GM19328 (cell line): ENCODE measurements around the gene TNPO1.
"Not testable (repeated sequence)": the region's sequence is repeated elsewhere in the genome, so short reads cannot be mapped to it uniquely, and the experiment has no call there.

Experiments used
- ATAC-seq: cut with Tn5 transposase; IDR thresholded peaks from one replicate; pipeline ENCODE4 v1.9.1; 2021; ENCODE audit warnings: mild to moderate bottlenecking, moderate library complexity; ENCODE audit not compliant: unreplicated experiment

TNPO1 gene

DNA sequence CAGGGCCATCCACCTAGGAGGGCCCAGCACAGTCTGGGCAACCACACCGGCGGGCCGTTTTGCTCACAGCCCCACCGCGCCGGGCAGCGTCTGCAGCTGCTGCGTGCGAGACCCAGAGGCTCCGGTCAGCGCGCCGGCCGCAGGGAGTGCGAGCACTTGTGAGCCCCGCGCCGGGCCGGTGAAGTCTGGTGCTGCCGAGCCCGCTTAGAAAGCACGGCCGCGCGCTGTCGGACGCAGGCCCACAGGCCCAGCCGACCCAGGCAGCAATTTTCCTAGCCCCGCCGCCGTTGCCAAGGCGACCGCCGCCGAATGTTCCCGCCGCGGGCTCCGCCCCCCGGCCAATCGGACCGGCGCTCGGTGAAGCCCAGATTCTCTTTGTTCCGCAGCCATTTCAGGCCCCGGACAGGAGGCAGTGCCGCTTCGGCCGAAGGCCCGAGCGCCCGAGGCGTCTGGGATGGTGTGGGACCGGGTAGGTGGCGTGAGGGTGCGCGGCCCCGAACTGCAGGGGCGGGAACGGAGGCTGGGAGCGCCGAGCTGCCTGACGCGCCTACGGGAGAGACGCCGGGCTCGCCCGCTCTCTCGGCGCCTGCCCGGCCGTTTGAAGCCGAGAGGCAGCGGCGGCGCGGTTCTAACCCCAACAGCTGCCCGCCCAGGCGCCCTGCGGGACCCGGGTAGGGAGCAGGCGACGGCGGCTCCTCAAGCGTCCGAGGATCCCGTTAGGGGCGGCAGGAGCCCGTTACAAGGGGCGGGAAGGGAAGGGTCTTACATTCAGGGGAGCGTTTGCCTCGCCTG, at the start of gene TNPO1:
TSS of gene TNPO1 (plus strand) at position 378 of the 792 bp plus-strand sequence. CDS start at position 455, 77 bp downstream.
- ATAC-seq: peak; percentile 89

DNA sequence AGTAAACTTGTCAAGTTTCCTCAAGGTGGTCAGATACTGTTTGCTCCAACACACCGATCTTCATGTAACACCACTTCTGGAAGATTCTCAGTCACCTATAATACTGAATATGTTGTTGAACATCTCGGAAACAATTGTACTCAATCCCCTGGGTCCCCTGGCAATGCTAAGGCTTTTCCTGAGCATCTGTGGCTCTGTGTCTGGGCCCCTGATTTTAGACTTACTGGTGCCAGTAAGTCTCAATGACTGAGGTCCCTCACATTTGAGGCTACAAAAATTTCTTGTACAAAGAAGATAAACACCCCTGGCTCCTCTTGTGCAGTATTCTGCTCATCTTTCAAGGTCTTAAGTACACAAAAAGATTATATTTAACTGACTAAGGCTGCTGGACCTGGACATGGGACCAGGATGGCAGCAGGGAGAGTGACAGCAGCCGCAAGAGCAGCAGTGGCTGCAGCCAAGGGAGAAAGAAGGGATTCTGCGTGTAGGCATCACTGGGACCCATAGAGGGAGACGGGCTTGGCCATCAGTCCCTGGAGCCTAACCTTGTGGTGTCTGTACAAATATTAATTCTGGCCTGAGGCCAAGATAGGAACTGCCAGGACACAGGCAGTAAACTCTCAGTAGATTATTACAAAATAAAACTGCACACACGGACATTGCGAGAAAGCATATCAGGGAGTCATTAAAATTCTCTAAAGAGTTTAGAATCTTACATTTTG, 49.0 kb upstream of the TNPO1 start:
- ATAC-seq: no peak

DNA sequence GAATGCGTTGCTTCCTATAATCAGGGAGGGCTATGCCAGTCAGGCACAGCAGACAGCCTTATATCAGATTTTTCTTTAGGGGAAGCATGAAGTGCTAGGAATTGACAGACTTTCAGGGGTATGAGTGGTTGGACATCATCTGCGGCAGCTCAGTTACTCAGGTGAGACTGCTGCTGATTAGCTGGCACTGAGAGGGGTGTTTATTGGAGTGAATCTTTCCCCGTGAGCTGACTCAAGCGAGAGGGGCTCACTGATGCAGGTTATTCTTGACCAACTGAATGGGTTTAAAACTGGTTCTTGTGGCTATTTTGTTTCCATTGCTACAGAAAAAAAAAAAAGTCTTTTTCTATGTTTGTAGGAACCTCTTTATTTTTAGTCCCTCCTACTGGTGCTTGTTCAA, 46.2 kb upstream of the TNPO1 start:
- ATAC-seq: no peak

DNA sequence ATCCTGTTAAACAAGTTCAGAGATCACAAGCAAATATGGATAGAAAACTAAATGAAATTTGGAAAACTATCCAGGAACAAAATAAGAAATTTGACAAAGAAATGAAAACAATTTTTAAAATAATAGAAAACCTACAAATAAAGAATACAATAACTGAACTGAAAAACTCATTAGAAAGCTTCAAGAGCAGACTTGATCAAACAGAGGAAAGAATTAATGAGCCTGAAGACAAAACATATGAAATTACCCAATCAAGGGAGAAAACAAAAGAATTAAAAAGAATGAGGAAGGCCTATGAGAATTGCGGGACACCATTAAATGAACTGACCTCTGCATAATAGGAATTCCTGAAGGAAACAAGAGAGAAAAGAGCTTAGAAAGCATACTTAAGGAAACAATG, 39.8 kb upstream of the TNPO1 start:
- no peak for ATAC-seq

DNA sequence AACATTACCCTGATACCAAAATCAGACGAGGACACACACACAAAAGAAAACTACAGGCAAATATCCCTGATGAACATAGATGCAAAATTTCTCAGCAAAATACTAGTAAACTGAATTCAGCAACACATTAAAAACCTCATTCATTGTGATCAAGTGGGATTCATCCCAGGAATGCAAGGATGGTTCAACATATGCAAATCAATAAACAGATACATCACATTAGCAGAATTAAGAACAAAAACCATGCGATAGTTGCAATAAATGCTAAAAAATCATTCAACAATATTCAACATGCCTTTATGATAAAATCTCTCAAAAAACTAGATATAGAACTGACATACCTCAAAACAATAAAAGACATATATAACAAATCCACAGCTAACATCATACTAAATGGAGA, 36.9 kb upstream of the TNPO1 start:
- ATAC-seq: no peak

DNA sequence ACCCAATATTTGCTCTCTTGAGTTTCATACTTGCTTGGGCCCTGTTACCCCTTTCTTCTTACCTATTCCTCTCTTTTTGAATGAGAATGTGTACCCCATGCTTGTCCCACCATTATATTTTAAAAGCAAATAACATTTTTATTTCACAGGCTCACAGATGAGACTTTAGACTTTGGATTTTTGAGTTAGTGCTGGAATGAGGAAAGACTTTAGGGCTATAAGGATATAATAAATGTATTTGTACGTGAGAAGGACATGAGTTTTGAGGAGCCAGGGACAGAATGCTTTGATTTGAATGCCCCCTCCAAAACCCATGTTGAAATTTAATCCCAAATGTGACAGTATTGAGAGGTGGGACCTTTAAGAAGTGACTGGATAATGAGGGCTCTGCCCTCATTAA, 33.1 kb upstream of the TNPO1 start:
- no peak for ATAC-seq

DNA sequence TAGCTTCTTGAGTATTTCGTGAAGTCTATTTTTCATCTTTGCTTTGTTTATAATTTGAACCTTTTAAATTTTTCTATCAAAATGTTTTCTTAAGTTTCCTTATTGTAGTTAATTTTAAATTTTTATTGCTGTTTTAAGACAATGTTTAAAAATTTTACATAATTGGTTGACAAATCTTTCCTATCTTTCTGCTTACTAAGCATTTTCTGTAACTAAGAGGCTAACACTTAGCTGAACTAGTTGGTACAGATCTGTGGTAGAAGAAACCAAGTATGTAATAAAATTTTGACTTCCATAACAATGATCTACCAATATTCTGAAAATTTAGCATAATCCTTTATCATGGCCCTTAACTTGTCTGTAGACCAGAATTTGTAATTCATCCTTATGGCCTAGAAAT, 32.3 kb upstream of the TNPO1 start:
- no peak for ATAC-seq

DNA sequence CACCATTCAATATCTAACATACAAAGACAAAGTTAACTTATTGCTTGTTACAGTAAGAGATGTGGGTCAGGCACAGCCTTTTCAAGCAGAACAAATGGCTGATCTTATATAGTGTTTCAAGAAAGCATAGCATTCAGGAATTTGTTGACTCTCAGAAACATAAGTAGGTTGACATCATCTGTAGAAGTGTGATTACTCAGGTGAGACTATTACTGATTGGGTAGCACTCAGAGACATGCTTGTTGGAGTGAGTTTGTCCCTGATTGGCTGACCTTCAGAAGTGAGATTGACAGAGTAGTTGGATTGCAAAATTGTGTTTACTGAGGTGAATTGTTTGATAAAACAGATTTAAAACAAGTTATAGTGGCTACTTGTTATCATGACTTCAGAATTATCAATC, 30.7 kb upstream of the TNPO1 start:
- no peak for ATAC-seq

DNA sequence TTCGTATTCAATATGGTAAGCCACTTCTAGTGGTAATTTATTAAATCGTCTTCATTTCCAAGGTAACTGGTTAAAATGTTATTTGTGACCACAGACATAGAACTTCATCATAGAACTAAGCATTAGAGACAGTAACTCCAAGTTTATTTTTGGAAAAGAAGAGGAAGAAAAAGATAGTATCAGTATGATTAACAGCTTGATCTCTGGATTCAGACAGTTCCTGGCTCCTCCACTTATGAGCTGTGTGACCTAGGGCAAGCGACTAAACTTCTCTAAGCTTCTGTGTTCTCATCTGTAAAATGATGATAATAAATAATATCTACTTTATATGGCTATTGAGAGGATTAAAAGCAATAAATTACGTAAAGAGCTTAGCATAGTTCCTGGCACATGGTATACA, 29.8 kb upstream of the TNPO1 start:
- no peak for ATAC-seq

DNA sequence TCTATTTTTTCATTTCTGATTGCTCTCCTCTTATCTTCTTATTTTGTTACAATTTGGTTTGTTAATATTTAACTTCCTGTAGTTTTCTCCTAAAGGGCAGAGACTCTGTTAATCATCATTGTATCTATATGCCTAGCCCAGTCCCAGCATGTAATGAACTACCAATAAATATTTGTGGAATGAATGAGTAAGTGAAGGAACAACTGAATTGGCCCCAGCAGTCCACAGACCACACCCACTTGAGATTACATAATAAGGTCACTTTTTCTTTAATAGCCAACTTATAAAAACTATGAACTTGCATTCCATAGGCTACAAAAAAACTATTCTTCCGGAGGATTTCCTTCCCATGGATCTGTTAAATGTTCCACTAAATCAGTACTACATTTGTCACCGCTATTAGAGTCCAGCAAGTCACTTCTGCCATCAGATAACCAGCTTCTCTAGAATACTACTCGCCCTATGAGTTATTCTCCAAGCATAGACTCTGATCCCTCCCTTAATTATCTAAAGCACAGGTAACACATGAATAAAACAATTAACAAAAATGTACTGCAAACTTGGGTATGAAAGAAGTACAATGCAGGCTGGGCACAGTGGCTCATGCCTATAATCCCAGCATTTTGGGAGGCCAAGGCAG, 27.5 kb upstream of the TNPO1 start:
- no peak for ATAC-seq

DNA sequence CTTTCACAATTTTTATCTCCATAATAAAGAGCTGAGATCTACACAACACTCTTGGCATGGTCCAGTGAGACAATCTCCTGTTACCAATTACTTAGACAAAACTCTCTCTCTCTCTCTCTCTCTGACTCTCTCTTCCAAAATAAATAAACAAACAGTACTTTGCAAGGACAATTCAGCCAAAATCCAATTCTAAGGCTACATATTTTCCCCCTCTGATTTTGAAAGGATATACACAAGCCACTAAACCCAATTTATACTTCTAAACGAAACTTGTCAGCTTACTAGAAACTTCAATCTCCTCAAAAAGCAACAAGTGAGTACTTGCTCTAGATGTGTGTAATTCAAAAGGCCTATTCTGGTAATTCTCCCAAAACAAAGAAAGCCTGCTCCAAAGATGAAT, 26.3 kb upstream of the TNPO1 start:
- ATAC-seq: no peak

DNA sequence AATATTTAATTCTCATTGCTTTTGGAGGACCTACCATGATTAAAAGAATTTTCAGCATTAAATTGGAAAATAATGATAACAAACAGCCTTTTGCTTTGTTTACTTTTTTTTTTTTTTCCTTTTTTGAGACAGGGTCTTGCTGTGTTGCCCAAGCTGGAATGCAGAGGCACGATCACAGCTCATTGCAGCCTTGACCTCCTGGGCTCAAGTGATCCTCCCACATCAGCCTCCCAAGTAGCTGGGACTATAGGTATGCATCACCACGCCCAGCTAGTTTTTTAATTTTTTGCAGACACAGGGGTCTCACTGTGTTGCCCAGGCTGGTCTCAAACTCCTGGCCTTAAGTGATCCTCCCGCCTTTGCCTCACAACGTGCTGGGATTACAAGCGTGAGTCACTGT, 23.8 kb upstream of the TNPO1 start:
- not testable (repeated sequence) for ATAC-seq

DNA sequence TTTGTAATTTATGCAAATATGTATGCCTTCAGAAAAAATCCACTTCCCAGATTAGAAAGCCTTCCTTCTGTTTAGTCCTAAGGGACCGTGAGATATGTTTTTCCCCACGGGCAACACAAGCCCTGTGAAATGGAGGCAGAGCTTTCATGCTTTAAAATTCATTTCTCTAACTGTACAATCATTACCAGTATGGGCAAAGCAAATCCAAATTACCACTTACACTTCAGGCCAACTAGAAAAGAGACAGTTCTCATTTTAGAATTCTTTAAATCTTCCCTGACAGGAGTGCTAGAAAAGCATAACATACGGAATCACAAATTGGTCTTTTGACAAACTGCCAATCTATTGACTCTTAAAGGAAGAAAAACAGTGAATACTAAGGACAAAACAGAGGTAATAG, 20.5 kb upstream of the TNPO1 start:
- ATAC-seq: no peak

DNA sequence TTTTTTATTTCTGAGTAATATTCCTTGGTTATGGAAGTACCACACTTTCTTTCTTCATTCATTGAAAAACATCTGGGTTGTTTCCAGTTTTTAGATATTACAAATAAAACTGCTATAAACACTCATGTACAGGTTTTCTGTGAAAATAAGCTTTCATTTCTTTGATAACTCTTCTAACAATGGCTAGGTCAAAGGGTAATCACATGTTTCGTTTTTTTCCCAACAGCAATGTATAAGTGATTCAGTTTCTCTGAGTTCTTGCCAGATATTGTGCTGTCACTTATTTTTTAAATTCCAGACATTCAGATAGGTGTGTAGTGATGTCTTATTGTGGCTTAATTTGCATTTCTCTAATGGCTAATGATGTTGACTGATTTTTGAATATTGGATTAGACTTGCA, 16.7 kb upstream of the TNPO1 start:
- no peak for ATAC-seq

DNA sequence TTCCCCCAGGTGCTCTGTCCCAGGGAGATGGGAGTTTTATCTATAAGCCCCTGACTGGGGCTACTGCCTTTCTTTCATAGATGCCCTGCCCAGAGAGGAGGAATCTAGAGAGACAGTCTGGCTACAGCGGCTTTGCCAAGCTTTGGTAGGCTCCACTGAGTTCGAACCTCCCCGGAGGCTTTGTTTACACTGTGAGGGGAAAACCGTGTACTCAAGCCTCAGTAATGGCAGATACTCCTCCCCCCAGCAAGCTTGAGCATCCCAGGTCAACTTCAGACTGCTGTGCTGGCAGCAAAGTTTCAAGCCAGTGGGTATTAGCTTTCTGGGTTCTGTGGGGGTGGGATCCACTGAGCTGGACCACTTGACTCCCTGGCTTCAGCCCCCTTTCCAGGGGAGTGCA, 7.8 kb upstream of the TNPO1 start:
- ATAC-seq: not testable (repeated sequence)

DNA sequence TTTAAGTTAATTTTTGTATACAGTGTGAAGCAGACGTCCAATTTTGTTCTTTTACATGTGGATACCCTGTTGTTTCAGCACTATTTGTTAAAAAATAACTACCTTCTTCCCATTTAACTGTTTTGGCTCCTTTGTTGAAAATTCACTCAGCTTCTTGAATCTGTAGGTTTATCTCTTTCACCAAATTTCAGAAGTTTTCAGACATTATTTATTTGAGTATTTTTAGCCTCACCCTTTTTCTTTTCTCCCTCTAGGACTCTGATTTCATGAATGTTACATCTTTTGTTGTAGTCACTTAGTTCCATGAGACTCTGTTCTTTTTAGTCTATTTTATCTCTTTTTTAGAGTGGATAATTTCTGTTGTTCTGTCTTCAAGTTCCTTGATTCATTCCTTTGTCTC, 4.6 kb upstream of the TNPO1 start:
- ATAC-seq: no peak

DNA sequence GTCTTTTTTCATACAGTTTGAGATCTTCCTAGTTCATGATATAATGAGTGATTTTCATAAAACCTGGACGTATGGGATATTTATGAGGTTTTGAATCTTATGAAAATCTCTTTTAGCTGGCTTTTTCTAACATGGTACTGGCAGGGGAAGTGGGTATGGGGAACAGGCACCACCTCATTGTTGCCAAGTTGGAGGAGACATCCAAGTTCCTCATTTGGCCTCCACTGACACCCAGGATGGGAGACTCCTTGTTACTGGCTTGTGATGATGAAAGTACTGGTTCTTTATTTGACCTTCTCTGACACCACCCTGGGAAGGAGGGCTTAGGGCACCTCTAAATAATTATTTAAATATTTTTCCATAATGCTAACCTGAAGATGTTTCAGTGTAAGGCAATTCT, 4.0 kb upstream of the TNPO1 start:
- no peak for ATAC-seq

DNA sequence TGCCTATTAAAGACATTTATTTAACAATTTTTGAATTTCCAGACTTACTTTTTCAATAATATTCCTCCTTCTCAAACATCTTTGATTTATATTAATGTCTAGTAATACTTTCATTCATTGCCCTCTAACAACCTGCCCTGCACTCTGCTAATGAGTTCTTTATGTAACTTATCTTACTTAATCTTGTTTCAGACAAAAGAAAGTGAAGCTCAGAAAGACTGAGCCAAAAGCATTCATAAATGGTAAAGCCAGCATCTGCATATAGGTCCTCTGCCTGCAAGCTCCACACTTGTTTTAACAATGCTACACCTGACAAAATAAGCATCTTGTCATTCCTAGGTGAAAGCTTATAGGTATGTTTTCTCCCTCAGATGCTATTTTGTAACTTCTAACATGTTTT, 2.4 kb upstream of the TNPO1 start:
- no peak for ATAC-seq

DNA sequence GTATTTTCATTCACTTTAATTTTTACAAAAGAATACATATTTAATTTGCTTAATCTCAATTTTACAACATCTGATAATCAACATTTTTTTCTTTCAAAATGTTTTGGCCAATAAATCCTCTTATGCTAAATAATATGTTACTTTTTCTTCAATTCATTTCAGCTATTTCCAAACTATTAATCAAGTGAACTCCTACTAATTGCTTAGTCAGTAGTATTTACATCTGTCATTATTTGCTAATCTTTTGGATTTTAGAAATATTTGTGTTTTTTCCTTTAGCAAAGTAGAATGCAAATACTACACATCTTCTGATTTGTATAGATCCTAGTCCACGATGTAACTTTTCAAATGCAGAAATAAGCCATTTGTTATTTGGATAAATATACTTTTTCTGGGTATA, 1.6 kb upstream of the TNPO1 start:
- no peak for ATAC-seq

DNA sequence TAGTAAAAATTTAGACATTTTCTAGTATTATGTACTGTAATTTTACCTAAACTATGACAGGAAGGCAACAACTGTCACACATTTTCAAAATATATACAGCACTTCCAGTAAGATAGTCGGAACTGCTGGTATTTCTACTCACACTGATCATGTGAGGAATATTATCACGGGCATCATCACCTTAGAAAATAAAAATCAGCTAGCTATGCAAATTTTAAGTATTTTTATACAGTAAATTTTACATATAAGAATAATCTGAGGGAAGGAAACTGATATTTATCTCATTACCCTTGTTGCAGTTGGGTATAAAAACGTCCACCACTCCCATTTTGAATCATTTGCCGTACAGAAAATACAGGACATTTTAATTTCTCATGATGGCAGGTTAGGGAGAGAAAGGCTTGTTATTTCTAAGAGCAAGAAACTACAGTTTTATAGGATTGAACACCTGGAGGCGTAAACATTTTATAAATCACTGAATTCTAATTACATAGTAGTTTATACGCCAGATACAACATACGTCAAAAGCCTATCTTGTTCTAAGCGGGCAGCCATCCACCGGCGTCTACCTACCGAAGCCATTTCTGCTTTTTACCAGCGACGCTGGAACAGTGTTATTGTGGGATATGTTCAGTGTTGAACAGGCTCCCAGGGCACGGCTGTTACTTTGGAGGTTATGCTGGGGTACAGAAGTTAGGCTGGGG, 729 bp upstream of the TNPO1 start:
- ATAC-seq: no peak

DNA sequence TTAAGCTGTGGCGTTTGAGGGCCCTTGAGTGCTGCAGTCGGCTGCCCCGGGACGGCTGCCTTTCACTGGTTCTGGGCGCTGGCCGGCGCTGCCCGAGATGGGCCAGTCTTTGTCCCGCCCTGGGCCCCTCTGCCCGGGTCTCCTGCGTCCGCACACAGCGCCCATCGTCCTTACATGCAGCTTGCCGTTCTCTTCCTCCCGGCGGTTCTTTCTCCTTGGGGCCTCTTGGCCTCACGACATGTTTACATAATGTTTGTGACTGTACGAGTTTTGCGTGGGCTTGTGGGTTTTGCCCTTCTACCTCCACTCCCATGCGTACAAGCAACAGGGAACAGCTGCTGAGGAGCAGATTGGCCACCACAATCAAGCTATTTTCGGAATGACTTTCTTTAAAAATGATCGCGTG, 618 bp downstream of the TNPO1 start:
- ATAC-seq: peak; percentile 19
